KMS-11 (cell line): Measurements from ENCODE around the gene P2RY2.

Experiments used
- H2AFZ ChIP-seq: fragments of 200-600 bp; sonication (generic); 2 replicates; pipeline ENCODE4 v1.6.1; 2016; ENCODE audit warnings: antibody characterized with exemption, mixed run types, low read depth
- H3K27ac ChIP-seq: fragments of 200-600 bp; sonication (generic); 2 replicates; pipeline ENCODE4 v1.6.1; 2016; ENCODE audit warnings: mild to moderate bottlenecking, mixed run types
- H3K27me3 ChIP-seq: fragments of 200-600 bp; sonication (generic); 2 replicates; pipeline ENCODE4 v1.6.1; 2017; ENCODE audit warnings: mild to moderate bottlenecking, low read depth, mixed run types, moderate library complexity; ENCODE audit not compliant: insufficient read depth
- H3K36me3 ChIP-seq: fragments of 200-600 bp; sonication (generic); 2 replicates; pipeline ENCODE4 v1.6.1; 2017; ENCODE audit warnings: mild to moderate bottlenecking, mixed run types; ENCODE audit not compliant: insufficient read depth
- H3K4me1 ChIP-seq: fragments of 200-600 bp; sonication (generic); 2 replicates; pipeline ENCODE4 v1.6.1; 2016; ENCODE audit warnings: mild to moderate bottlenecking, low read depth, mixed run types; ENCODE audit not compliant: poor library complexity, severe bottlenecking
- H3K4me2 ChIP-seq: fragments of 200-600 bp; sonication (generic); 2 replicates; pipeline ENCODE4 v1.7.0; 2016; ENCODE audit warnings: mild to moderate bottlenecking, mixed run types
- H3K4me3 ChIP-seq: fragments of 200-600 bp; sonication (generic); IDR thresholded peaks from 2 replicates; pipeline ENCODE4 v1.6.1; 2017; ENCODE audit warnings: low read depth, low read length, mixed read lengths; ENCODE audit not compliant: insufficient read depth
- H3K79me2 ChIP-seq: fragments of 200-600 bp; sonication (generic); 2 replicates; pipeline ENCODE4 v1.6.1; 2016; ENCODE audit warnings: low read depth, mixed run types; ENCODE audit not compliant: insufficient read depth
- H3K9ac ChIP-seq: fragments of 200-600 bp; sonication (generic); 2 replicates; pipeline ENCODE4 v1.6.1; 2016; ENCODE audit warnings: mild to moderate bottlenecking, mixed run types
- H4K20me1 ChIP-seq: fragments of 200-600 bp; sonication (generic); 2 replicates; pipeline ENCODE4 v1.6.1; 2016; ENCODE audit warnings: mild to moderate bottlenecking, mixed run types; ENCODE audit not compliant: insufficient read depth
- CTCF ChIP-seq: fragments of 200-600 bp; sonication (generic); conservative IDR thresholded peaks from 2 replicates; pipeline ENCODE4 v1.6.1; 2017; ENCODE audit warnings: low read depth, mild to moderate bottlenecking, antibody characterized with exemption, low read length, moderate library complexity, mixed read lengths

P2RY2 gene

GRCh38 chr11:73266646-73267020 is 48.6 kb downstream of the P2RY2 start:
- Histone ChIP-seq H3K27me3 (no peaks in the 10 kb centered on the region), H2AFZ (no peak overlapping the region), H3K9ac (no peak overlapping the region), H4K20me1 (no peaks in the 10 kb centered on the region), H3K4me2 (no peak overlapping the region), H3K27ac (no peak overlapping the region), H3K4me1 (peaks cover 33% of the 10 kb centered on the region), H3K79me2 (no peaks in the 10 kb centered on the region), H3K36me3 (no peaks in the 10 kb centered on the region), H3K4me3 (no peak overlapping the region)
- TF ChIP-seq CTCF, result no peak

GRCh38 chr11:73267122-73267846 is 49.2 kb downstream of the P2RY2 start:
- no peaks in the 10 kb centered on the region for H4K20me1 ChIP-seq
- no peak overlapping the region for H3K4me2 ChIP-seq
- H3K4me3 ChIP-seq, result no peak overlapping the region
- no peaks in the 10 kb centered on the region for H3K27me3 ChIP-seq
- H3K9ac ChIP-seq, result no peak overlapping the region; the same call in 1 of the 2 replicates
- H3K4me1 ChIP-seq, result peaks cover 39% of the 10 kb centered on the region
- H2AFZ ChIP-seq, result no peak overlapping the region
- TF ChIP-seq CTCF, result no peak
- H3K36me3 ChIP-seq, result no peaks in the 10 kb centered on the region
- no peak overlapping the region for H3K27ac ChIP-seq
- H3K79me2 ChIP-seq, result no peaks in the 10 kb centered on the region

- no peak overlapping the region for H3K27ac ChIP-seq
- H4K20me1 ChIP-seq, result no peaks in the 10 kb centered on the region
- no peak overlapping the region for H3K4me3 ChIP-seq
- no peak overlapping the region for H3K4me2 ChIP-seq
- no peaks in the 10 kb centered on the region for H3K36me3 ChIP-seq
- H2AFZ ChIP-seq, result no peak overlapping the region
- H3K4me1 ChIP-seq, result peaks cover 47% of the 10 kb centered on the region
- H3K79me2 ChIP-seq, result no peaks in the 10 kb centered on the region
- TF ChIP-seq CTCF, result no peak
- H3K9ac ChIP-seq, result no peak overlapping the region
- H3K27me3 ChIP-seq, result no peaks in the 10 kb centered on the region
Measured at GRCh38 chr11:73267906-73268540, 49.9 kb downstream of the P2RY2 start.

GRCh38 chr11:73268671-73269271 is 50.7 kb downstream of the P2RY2 start:
- no peak overlapping the region for H3K4me3 ChIP-seq
- no peaks in the 10 kb centered on the region for H3K27me3 ChIP-seq
- TF ChIP-seq CTCF, result no peak
- no peak overlapping the region for H2AFZ ChIP-seq
- H3K9ac ChIP-seq, result no peak overlapping the region
- H3K79me2 ChIP-seq, result no peaks in the 10 kb centered on the region
- no peaks in the 10 kb centered on the region for H3K36me3 ChIP-seq
- peaks cover 53% of the 10 kb centered on the region for H3K4me1 ChIP-seq
- no peak overlapping the region for H3K4me2 ChIP-seq
- H3K27ac ChIP-seq, result no peak overlapping the region
- no peaks in the 10 kb centered on the region for H4K20me1 ChIP-seq
